Lower leg skin (tissue), 3 donors: ENCODE data around the gene LGMN.

Experiments
- CTCF ChIP-seq, 3 donors: fragments of 450-650 bp; IDR thresholded peaks; one replicate each; pipeline ENCODE4 v1.5.1; 2016; ENCODE audit warnings: antibody characterized with exemption in 3 of 3, mild to moderate bottlenecking in 3 of 3, moderate library complexity in 2 of 3
- POLR2A ChIP-seq, 2 donors: fragments of 450-650 bp; IDR thresholded peaks; one replicate each; pipeline ENCODE4 v1.6.1; 2016 to 2017; ENCODE audit warnings: antibody characterized with exemption in 2 of 2, mild to moderate bottlenecking in 1 of 2, moderate library complexity in 1 of 2

GRCh38 chr14:92726135-92726932 lies 22.1 kb downstream of the LGMN start:
- TF ChIP-seq CTCF (IDR thresholded peaks at IDR 0.05) (no peak), POLR2A (IDR thresholded peaks at IDR 0.05) (no peak)
